ENCODE data around the gene CEP131.

DNA sequence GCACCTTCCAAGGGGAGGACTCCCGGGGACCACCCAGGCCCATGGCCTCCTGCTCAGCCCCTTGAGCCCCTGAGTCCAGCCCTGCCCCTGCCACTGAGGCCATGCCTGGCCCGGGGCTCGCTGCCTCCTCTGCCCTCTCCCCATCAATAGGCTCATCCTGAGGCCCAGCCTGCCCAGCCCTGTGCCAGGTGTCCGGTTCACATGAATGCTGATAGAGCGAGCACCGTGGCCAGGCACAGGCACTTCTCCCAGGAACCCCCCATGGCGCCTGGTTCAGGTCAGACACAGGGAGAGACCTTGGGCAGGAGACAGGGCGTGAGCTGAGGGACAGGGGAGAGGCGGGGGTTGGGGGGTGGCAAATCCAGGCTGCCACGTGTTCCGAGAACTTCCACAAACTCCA, 60.3 kb downstream of the CEP131 start:
- TF ChIP-seq, protein P1, sequence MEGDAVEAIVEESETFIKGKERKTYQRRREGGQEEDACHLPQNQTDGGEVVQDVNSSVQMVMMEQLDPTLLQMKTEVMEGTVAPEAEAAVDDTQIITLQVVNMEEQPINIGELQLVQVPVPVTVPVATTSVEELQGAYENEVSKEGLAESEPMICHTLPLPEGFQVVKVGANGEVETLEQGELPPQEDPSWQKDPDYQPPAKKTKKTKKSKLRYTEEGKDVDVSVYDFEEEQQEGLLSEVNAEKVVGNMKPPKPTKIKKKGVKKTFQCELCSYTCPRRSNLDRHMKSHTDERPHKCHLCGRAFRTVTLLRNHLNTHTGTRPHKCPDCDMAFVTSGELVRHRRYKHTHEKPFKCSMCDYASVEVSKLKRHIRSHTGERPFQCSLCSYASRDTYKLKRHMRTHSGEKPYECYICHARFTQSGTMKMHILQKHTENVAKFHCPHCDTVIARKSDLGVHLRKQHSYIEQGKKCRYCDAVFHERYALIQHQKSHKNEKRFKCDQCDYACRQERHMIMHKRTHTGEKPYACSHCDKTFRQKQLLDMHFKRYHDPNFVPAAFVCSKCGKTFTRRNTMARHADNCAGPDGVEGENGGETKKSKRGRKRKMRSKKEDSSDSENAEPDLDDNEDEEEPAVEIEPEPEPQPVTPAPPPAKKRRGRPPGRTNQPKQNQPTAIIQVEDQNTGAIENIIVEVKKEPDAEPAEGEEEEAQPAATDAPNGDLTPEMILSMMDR (IDR thresholded peaks at IDR 0.05; ENCODE audit: poor library complexity, severe bottlenecking), result no peak
- no peak for TF ChIP-seq EP300 (conservative IDR thresholded peaks at IDR 0.05; ENCODE audit: poor library complexity, severe bottlenecking)
- TF ChIP-seq POLR2AphosphoS5 (IDR thresholded peaks at IDR 0.05), result no peak
